Endometrial microvascular endothelial cells (primary cell): Measurements from ENCODE around the gene FAM3D. TPM values are rescaled to one million over a fixed set of nuclear protein-coding genes. Genes with fewer than 3 reads are reported as not detected.
"Not testable (repeated sequence)": the region's sequence is repeated elsewhere in the genome, so short reads cannot be mapped to it uniquely, and the experiment has no call there.

Experiments used
- in situ Hi-C: cut with HindIII; loops from 2 replicates; pipeline ENCODE4 v1.10.0; 2017; ENCODE audit warnings: low sequenced_read_pairs, low pct_unique_long_range_greater_than_20kb; ENCODE audit errors: inconsistent ontology term
- total RNA-seq: library from RNA; depleted of rRNA; stranded (reverse); fragments of >200 nt; gene quantifications from one replicate; pipeline ENCODE4 v1.2.3, GENCODE V29; 2015; ENCODE audit errors: inconsistent ontology term

FAM3D gene, protein sequence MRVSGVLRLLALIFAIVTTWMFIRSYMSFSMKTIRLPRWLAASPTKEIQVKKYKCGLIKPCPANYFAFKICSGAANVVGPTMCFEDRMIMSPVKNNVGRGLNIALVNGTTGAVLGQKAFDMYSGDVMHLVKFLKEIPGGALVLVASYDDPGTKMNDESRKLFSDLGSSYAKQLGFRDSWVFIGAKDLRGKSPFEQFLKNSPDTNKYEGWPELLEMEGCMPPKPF
- total RNA-seq: not detected

DNA sequence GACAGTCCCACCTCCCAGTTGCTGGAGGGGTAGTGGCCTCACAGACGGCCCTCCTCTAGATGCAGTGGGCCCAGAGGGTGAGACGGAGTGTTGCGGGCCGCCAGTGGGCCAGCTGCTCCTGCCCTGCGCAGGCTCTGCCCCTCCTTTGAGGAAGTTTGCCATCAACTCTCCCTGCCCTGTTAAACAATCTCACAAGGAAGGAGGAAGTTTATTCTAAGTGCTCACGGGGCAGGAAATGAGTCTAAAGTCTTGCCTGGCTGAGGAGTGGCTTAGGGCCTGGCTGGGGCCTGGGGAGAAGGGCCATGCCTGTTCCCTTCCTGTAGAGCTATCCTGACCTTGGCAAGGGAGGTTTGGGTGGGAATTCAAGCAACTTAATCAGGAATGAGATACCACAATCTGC is at the start of gene FAM3D:
TSS of gene FAM3D (minus strand) at position 92 of the 400 bp plus-strand sequence. CDS start 11,211 bp downstream, outside the sequence.
- in situ Hi-C loops: no loop called here

DNA sequence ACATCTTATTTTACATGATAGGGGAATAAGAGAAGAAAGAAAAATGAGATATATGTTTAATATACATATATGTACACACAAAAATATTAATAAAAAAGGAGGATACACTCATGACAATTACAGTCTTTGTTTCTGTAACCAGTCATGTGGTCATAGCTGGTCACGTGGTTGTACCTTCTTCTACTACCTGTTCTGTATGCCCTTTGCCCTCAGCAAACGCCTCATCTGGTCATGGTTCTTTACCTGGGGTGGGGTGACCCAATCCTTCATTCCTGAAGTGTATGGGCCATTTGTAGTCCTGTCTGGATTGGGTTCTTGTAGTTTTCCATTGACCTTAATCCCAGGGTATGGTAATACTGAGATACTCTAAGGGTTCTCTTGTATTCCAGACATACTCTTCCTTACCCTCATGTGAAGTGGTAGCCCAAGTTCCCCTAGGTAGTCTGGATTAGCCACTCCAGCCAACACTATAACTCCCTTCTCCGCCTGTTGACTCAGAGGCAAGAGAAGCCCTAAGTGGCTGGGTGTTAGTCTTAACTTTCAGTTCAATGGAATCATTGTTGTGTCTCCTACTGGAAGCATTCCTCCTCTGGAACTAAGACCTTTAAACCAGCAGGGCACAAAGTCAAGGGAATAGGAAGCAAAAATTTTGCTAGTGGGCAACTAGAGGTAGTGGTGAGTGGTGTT is 47.3 kb upstream of the FAM3D start:
- in situ Hi-C loops: no loop called here

DNA sequence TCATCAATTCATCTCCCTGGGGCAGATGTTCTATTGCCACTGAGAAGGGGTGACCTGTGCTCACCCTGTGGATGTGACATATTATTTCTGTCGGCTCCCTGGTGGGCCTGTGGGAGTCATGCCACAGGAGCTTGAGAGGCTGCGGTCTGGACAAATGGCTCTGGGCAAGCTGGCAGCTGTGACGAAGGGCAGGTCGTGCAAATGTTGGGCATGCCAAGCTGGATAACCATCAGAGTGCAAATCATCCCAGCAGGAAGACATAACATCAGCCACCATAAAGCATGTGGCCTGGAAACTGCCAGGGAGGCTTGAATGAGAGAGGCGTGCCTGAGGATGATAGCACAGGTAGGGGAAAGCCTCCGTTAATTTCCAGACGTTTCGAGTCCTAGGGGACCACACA is 45.3 kb upstream of the FAM3D start:
- in situ Hi-C loops: no loop called here

DNA sequence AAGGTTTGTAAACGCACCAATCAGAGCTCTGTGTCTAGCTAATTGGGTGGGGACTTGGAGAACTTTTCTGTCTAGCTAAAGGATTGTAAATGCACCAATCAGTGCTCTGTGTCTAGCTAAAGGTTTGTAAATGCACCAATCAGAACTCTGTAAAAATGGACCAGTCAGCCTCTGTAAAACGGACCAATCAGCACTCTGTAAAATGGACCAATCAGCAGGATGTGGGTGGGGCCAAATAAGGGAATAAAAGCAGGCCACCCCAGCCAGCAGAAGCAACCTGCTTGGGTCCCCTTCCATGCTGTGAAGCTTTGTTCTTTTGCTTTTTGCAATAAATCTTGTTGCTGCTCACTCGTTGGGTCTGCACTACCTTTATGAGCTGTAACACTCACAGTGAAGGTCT is 42.4 kb upstream of the FAM3D start:
- in situ Hi-C loops: not testable (repeated sequence)

DNA sequence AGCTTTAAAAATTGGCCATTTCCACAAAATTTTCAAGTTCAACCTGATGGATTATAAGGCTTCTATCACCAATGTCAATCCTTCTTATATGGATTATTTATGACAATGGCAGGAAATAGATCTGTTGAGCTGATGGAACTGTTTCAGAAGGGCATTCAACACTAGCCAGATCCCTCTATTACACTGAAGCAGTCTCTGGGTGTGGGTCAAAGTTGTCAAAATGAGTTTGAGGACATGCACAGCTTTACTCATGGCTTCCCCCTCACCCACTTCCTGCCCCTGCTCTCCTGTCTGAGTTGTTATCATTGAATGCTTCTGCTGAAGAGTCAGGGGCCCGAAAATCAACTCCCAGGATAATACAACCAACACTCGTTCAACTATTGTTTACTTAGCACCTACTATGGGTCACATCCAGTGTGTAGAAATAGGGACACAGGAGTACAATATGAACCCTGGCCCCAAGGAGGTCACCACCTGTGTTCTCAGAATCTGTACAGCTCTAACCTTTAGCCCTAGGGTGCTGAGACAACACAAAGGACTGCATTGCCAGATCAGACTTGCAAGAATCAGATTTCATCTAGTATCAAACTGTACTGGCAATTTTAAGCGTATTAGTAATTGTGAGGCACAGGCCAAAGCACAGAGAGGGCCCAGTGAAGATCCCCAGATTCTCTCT is 41.7 kb upstream of the FAM3D start:
- in situ Hi-C loops: no loop called here

DNA sequence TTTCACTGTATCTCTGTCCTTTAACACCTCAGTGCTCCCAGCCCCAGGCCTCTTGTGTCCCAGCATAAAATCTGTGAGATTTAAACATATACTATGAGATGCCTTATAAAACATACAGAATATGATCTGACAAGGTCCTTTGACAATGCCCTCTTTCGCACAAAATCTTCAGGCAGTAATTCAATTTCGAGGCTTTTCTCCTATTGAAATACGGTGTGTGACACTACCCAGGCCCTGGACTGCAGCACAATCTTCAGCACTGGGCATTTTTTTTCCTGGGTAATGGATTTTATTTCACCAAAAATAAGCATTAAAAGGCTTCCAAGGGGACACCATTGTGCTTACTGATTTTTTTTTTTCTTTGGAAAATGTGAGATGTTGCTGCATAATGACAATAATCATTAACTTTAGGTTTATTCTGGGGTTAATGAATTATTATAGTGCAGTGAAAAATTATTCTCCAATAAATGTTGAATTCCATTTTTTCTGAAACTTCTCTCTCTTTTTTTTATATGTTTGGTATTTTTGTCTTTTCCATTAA is 40.9 kb upstream of the FAM3D start:
- in situ Hi-C loops: no loop called here

DNA sequence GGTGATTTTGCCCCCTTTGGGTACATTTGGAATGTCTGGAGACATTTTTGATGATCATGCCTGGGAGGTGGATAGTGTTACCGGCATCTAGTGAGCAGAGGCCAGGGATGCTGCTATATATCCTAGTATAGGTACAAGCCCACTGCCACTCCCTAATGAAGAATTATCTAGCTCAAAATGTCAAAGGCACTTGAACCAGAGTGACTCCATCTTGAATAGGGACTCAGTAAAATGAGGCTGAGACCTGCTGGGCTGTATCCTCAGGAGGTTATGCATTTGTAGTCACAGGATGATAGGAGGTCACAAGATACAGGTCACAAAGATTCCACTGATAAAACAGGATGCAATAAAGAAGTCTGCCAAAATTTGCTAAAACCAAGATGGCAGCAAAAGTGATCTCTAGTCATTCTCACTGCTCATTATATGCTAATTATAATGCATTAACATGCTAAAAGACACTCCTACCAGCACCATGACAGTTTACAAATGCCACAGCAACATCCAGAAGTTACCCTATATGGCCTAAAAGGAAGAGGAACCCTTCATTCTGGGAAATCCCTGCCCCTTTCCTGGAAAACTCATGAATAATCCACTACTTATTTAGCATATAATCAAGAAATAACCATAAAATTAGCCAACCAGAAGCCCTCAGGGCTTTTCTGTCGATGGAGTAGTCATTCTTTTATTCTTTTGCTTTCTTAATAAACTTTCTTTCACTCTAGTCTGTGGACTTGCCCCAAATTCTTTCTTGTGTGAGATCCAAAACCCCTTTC is 40.0 kb upstream of the FAM3D start:
- in situ Hi-C loops: no loop called here

DNA sequence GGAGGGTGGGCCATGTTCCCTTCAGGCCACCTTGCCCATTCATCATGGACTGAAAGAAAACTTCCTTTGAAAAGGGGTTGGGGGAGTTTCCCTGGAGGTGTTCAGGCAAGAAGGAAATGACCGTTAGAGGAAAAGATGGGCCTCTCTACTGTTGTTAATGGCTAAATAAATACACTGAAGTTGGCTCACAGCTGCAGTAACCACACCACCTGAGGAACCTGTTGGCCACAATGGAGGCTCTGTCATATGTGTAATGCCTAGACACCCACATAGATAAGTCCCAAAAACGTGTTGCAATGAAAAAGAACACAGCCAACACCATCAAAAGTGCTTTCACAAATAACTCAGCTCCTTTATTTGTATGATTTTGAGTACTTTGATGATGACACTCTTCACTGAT is 38.2 kb upstream of the FAM3D start:
- in situ Hi-C loops: no loop called here

DNA sequence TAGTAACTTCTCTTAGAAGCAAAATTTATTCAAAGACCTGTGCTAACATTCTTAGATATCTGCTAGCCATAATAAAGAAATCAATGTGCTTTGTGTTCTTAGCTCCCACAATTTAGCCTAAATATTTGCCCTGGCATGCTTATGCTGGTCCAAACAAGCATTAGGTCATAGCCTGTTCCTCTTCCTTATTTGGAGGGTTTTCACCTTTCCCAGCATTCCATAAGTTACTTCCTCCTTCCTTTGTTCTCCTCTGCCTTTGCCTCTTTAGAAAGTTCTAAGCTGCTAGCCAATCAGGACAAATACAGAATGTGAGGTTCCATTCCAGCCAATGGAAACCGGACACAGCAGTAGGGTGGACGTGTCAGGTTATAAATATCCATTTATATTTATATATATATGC is 37.7 kb upstream of the FAM3D start:
- in situ Hi-C loops: not testable (repeated sequence)

DNA sequence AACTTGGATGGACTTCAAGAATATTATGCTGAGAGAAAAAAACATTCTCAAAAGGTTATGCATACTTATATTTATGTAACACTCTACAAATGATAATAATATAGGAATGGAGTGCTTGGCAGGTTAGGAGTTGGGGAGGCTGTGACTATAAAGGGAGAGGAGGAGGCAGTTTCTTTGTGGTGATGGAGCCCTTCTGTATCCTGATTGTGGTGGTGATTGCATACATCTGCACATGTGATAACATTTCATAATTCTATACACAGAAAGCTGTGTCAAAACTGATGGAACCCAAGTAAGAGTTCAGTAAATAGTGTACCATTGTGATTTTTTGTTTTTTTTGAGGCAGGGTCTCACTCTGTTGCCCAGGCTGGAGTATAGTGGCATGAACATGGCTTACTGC is 31.7 kb upstream of the FAM3D start:
- in situ Hi-C loops: no loop called here

DNA sequence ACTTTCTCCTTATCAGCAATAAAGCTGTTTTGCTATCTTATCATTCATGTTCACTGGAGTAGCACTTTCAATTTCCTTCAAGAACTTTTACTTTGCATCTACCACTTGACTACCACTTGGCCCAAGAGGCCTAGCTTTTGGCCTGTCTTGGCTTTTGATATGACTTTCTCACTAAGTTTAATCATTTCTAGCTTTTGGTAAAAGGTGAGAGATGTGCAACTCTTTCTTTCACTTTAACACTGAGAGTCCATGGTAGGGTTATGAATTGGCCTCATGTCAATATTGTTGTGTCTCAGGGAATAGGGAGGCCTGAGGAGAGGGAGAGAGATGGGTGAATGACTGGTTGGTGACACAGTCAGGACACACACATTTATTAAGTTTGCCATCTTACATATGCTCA is 31.0 kb upstream of the FAM3D start:
- in situ Hi-C loops: no loop called here

DNA sequence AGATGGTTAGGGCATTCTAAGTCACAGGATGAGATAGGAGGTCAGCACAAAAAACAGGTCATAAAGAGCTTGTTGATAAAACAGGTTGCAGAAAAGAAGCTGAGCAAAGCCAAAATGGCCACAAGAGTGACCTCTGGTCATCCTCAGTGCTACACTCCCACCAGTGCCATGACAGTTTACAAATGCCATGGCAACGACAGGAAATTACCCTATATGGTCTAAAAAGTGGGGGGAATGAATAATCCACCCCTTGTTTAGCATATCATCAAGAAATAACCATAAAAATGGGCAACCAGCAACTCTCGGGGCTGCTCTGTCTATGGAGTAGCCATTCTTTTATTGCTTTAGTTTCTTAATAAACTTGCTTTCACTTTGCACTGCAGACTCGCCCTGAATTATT is 30.2 kb upstream of the FAM3D start:
- in situ Hi-C loops: not testable (repeated sequence)

DNA sequence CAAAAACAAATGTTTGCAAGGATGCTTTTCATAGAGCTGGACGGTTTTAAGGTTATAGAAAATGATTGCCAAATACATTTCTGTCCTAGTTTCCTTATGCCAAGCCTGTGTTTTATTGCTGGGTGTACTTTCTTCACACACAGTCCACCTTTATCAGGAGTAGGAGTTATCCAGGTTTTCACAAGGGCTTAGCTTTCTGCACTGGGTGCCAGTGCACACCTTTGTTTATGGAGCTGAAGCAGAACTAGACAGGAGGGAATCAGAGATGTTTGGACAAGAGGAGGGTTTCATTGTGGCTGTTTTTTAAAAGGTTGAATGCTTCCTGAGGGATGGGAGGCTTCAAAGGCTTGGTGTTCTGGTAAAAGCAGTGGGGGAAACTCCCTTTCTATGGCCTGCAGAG is 29.5 kb upstream of the FAM3D start:
- in situ Hi-C loops: no loop called here

DNA sequence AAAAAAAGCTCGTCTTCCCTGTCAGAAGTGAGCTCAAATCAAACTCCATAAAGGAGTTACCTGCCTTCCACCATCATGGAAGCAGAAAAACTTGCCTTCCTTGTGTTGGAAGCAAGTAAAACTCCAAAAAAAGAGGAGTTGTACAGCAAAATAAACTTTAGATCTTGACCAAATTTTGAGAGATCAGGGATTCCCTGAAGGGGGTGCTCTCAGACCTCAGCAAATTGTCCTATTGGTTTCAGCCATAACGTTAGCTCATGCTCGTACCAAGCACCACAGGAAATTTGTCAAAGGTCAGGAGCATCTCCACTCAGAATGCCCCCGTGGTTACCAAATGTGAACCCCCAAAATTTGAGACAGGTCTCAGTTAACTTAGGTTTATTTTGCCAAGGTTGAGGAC is 28.7 kb upstream of the FAM3D start:
- in situ Hi-C loops: not testable (repeated sequence)

DNA sequence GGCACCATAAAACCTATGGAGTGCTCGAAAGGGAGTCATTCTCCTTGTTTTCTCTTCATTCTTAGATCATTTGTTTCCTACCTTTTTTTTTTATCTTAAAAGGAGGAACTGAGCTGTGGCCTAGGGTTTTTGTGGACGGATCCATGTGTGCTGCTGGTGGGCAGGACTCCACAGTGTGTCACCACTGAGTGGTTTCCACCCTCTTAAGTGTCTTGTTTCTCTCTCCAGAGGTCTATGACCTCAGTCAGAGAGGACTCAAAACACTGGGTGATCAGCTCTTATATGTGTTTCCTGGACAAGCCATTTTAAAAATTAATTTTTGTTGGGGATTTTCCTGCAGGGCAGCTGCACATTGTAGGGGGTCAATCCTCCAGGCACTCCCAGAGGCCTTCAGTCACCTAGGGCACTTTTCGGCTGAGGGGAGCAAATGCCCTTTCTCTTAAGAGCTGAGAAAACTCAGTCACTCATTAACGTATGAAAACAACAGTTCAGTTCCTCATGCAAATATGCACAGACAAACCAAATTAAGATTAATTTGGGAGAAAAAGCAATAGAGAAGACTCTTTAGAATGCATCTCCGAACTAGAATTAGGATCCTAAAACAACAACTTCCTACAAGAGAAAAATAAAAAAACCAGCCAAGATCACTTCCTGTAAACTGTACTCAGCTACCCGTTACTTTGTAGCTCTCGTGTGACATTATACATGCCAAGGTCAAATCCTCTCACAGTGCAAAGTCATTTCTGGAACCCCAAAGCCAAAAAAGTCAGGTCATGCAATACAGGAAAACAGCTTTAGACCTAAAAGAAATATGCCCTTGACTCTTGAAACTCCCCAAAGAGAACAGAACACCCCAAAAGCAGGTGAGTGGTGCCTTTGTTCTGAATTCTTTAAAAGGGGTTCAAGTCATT is 27.6 kb upstream of the FAM3D start:
- in situ Hi-C loops: no loop called here

DNA sequence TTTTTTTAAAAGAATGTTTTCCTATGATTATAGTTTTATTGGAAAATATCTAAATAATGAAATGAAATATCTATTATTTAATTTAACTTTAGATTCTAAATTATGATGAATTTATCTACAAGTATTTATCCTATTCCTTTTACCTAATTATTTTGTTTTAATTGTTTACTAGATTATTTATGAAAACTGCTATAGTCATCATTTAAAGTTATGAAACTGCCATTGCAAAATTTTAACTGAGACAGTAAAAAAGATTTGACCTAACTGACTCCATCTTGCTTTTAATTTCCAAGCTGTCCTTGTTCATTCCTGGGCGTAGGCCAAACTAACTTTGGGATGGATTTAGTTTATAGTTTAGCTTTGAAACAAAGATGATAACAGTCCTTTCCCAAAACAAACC is 25.9 kb upstream of the FAM3D start:
- in situ Hi-C loops: no loop called here

DNA sequence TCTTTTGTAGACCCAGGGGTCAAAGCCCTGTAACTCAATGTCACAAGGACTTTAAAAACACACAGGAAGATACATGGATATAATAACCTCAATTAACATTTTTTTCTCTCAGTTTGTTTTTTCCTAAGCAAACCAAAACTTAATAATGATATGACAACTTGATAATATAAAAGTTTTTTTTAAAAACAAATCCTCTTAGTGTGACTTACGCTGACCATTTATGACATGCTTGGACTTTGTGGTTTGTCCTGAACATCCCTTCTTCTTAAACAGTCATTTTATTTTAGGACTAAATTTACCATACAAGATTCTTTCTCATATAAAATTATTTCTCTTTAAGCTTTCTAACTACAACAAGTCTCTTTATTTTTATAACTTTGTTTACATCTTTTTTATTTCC is 25.4 kb upstream of the FAM3D start:
- in situ Hi-C loops: no loop called here

DNA sequence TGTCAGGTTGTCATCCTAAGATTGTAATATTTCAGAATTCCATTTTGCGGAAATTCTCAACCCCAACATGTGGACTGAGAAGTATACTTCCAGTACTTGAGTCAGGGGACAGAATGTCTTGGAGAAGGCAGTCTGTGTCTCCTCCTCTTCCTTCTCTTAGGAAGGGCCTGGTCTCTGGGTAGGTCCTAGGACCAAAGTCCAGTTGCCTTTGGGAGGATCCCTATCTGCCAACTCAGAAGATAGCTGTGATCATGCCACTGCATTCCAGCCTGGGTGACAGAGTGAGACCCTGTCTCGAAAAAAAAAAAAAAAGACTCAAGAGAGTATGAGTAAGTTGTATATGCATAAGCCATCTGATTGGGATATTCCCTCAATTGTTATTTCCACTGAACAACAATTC is 23.9 kb upstream of the FAM3D start:
- in situ Hi-C loops: no loop called here
